IPS-15b (cell line): ENCODE data around the gene MAP2.
"Not testable (repeated sequence)": the region's sequence is repeated elsewhere in the genome, so short reads cannot be mapped to it uniquely, and the experiment has no call there.

Source experiments
- H3K27me3 ChIP-seq: one replicate; pipeline ENCODE4 v1.6.1; 2013; ENCODE audit warnings: low read length; ENCODE audit not compliant: control insufficient read depth, insufficient read depth
- H3K36me3 ChIP-seq: one replicate; pipeline ENCODE4 v1.6.1; 2013; ENCODE audit warnings: low read length; ENCODE audit not compliant: control insufficient read depth, insufficient read depth
- H3K4me1 ChIP-seq: one replicate; pipeline ENCODE4 v1.6.1; 2013; ENCODE audit warnings: mild to moderate bottlenecking, low read length; ENCODE audit not compliant: control insufficient read depth, insufficient read depth
- H3K4me3 ChIP-seq: one replicate; pipeline ENCODE4 v1.5.1; 2013; ENCODE audit warnings: low read depth, low read length
- H3K9ac ChIP-seq: one replicate; pipeline ENCODE4 v1.6.1; 2013; ENCODE audit warnings: low read depth, mild to moderate bottlenecking, low read length
- H3K9me3 ChIP-seq: one replicate; pipeline ENCODE4 v1.6.1; 2013; ENCODE audit warnings: mild to moderate bottlenecking, low read length; ENCODE audit not compliant: control insufficient read depth, insufficient read depth

MAP2 gene

GRCh38 chr2:209463835-209464234 is 40.0 kb downstream of the MAP2 start:
- no peaks in the 10 kb centered on the region for H3K9me3 ChIP-seq
- peaks cover 2% of the 10 kb centered on the region for H3K4me1 ChIP-seq
- H3K4me3 ChIP-seq, result no peak overlapping the region
- no peaks in the 10 kb centered on the region for H3K27me3 ChIP-seq
- H3K9ac ChIP-seq, result no peak overlapping the region
- no peaks in the 10 kb centered on the region for H3K36me3 ChIP-seq

GRCh38 chr2:209468846-209469245 is 45.0 kb downstream of the MAP2 start:
- Histone ChIP-seq H3K27me3 (no peaks in the 10 kb centered on the region), H3K4me1 (peaks cover 12% of the 10 kb centered on the region), H3K9me3 (no peaks in the 10 kb centered on the region), H3K36me3 (no peaks in the 10 kb centered on the region), H3K4me3 (no peak overlapping the region), H3K9ac (no peak overlapping the region)

DNA sequence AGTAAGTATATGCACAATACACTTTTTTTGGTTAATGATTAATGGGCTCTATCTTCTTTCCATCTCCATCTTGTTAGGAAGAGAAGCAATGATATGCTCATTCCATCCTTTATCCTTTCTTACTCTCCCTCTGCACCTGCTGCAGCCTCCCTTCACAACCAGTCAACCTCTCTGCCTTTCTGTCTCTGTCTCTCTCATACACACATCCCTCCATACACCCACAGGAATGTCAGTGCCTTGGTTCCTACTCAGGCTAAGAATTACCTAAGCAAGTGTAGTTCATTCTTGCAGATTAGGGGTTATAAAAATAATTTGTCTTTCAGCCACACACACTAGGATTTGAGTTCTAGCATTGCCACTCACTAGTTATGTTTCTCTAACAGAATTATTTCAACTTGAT is 45.6 kb downstream of the MAP2 start:
- Histone ChIP-seq H3K27me3 (no peaks in the 10 kb centered on the region), H3K36me3 (no peaks in the 10 kb centered on the region), H3K4me1 (peaks cover 12% of the 10 kb centered on the region), H3K9me3 (no peaks in the 10 kb centered on the region), H3K4me3 (no peak overlapping the region), H3K9ac (no peak overlapping the region)

- Histone ChIP-seq H3K36me3 (no peaks in the 10 kb centered on the region), H3K4me3 (no peak overlapping the region), H3K4me1 (peaks cover 12% of the 10 kb centered on the region), H3K9ac (no peak overlapping the region), H3K27me3 (no peaks in the 10 kb centered on the region), H3K9me3 (no peaks in the 10 kb centered on the region)
Observed at GRCh38 chr2:209470466-209470865, 46.6 kb downstream of the MAP2 start.

DNA sequence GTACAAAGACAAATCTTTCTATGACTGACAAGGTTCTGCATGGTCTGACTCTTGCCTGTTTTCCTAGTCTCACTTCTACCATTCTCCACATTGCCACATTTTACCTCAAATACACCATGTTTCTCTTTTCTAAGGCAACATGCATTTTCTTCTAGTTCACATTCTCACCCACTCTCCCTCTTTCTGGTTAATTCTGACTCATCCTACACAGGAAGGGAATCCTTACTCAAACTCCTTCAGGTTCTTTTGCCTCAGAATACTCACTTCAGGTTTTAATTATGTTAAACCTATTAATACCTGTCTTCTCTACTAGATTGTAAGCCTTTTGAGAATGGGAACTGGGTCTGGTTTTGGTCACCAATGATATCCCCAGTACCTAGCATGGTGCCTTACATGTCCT is 47.2 kb downstream of the MAP2 start:
- peaks cover 12% of the 10 kb centered on the region for H3K4me1 ChIP-seq
- H3K9me3 ChIP-seq, result no peaks in the 10 kb centered on the region
- no peaks in the 10 kb centered on the region for H3K36me3 ChIP-seq
- H3K27me3 ChIP-seq, result no peaks in the 10 kb centered on the region
- no peak overlapping the region for H3K9ac ChIP-seq
- H3K4me3 ChIP-seq, result no peak overlapping the region

- Histone ChIP-seq H3K4me3 (no peak overlapping the region), H3K9me3 (no peaks in the 10 kb centered on the region), H3K36me3 (no peaks in the 10 kb centered on the region), H3K4me1 (peaks cover 12% of the 10 kb centered on the region), H3K9ac (no peak overlapping the region), H3K27me3 (no peaks in the 10 kb centered on the region)
Observed at GRCh38 chr2:209472112-209472832, 48.4 kb downstream of the MAP2 start.

DNA sequence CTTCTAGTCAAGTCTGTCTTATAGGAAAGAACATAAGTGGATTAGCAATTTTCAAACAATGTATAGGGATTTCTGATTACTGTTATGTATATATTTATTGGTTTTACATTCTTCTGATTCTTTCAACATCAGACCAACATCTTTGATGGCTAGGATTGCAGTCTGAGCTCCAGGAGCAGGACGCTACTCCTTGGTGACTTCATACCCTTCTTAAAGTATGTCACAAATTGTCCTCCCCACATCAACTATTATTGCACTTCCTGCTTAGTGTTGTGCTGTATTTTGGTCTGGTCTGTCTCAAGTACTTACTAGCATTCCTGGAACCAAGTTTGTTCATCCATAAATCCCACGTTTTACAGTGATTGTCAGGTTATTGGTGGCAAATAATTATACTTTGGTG is 49.0 kb downstream of the MAP2 start:
- Histone ChIP-seq H3K27me3 (no peaks in the 10 kb centered on the region), H3K36me3 (no peaks in the 10 kb centered on the region), H3K4me1 (peaks cover 12% of the 10 kb centered on the region), H3K9ac (no peak overlapping the region), H3K4me3 (no peak overlapping the region), H3K9me3 (no peaks in the 10 kb centered on the region)

- Histone ChIP-seq H3K4me3 (no peak overlapping the region), H3K4me1 (peaks cover 12% of the 10 kb centered on the region), H3K27me3 (no peaks in the 10 kb centered on the region), H3K9ac (no peak overlapping the region), H3K36me3 (no peaks in the 10 kb centered on the region), H3K9me3 (no peaks in the 10 kb centered on the region)
Observed at GRCh38 chr2:209473930-209474419, 50.1 kb downstream of the MAP2 start.

- Histone ChIP-seq H3K4me3 (no peak overlapping the region), H3K9ac (no peak overlapping the region), H3K27me3 (no peaks in the 10 kb centered on the region), H3K9me3 (no peaks in the 10 kb centered on the region), H3K4me1 (peaks cover 12% of the 10 kb centered on the region), H3K36me3 (no peaks in the 10 kb centered on the region)
Observed at GRCh38 chr2:209474960-209475359, 51.1 kb downstream of the MAP2 start.

DNA sequence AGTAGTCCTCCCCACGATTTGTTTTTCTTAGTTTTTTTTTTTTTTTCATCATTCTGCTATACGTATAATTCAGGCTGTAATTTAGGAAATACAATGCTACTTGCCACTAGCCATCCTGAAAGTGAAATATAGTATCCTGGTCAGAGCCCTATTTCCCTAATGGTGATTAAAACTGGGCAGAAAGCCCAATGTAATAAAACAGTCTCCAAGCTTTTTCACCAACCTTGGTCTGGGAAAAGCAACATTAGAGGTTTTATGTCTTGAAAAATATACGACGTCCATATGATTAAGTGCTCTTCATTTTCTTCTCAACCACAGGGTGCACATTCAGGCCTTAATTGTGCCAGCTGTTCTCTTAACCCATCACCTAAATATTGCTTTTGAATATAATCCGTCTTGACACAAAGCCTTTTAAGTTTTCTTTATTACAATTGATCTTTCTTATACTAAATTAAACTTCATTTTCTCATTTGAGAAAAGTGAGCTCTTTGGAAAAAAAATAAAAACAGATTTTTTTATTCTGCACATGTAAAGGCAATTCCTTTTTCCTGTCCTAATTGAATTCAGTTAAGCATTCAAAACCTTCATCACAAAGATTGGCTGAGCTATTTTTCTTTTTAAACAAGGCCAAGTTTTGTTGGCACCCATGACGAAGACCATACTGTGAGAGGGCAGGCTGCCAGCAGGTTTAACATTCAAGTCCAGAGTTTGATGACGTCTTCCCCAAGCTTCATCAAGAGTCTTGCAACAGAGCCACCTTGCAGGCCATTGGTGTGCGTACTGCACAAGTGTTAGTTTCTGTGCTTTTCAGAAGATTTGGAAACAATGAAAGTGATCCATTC is 52.7 kb downstream of the MAP2 start:
- no peak overlapping the region for H3K4me3 ChIP-seq
- H3K4me1 ChIP-seq, result peaks cover 12% of the 10 kb centered on the region
- no peaks in the 10 kb centered on the region for H3K27me3 ChIP-seq
- no peaks in the 10 kb centered on the region for H3K9me3 ChIP-seq
- no peak overlapping the region for H3K9ac ChIP-seq
- H3K36me3 ChIP-seq, result no peaks in the 10 kb centered on the region

DNA sequence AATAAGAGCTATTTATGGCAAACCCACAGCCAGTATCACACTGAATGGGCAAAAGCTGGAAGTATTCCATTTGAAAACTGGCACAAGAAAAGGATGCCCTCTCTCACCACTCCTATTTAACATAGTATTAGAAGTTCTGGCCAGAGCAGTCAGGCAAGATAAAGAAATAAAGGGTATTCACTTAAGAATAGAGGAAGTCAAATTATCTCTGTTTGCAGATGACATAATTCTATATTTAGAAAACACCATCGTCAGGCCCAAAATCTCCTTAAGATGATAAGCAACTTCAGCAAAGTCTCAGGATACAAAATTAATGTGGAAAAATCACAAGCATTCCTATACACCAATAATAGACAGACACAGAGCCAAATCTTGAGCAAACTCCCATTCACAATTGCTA is 68.4 kb downstream of the MAP2 start:
- not testable (repeated sequence) for H3K27me3 ChIP-seq, H3K9me3 ChIP-seq, H3K9ac ChIP-seq, H3K4me3 ChIP-seq, H3K36me3 ChIP-seq, H3K4me1 ChIP-seq

GRCh38 chr2:209495068-209495620 is 71.3 kb downstream of the MAP2 start:
- not testable (repeated sequence) for H3K9me3 ChIP-seq, H3K4me3 ChIP-seq, H3K36me3 ChIP-seq, H3K4me1 ChIP-seq, H3K9ac ChIP-seq, H3K27me3 ChIP-seq
